ENCODE data around the gene NEMP1. TPM values are rescaled to one million over a fixed set of nuclear protein-coding genes. Genes with fewer than 3 reads are reported as not detected.
A peak's percentile ranks its signal among the peaks of the same experiment; 100 is the strongest.

NEMP1 gene
- total RNA-seq, 2 donors from 2014 or later: 2.3 to 5.2 TPM

- Histone ChIP-seq H3K36me3 (replicated peaks in 1 of 2; ENCODE audit: insufficient read depth in 1 of 2, low read depth in 2 of 2) (peaks cover 0 to under 1% of the 10 kb centered on the region in 2 donors), H3K27me3 (no peaks in the 10 kb centered on the region), H3K27ac (no peak overlapping the region), H3K4me1 (peaks cover 36% of the 10 kb centered on the region), H3K9me3 (no peaks in the 10 kb centered on the region), H3K4me3 (no peak overlapping the region)
- no peak for DNase-seq
- no peak for ATAC-seq
- 80 to 88% methylated on average over 10 to 22 of the region's 22 CpGs for WGBS, 2 donors
- intact Hi-C loops (cut with DNase I): no loop called here
- TF ChIP-seq CTCF (IDR thresholded peaks at IDR 0.05): no peak
- TF ChIP-seq POLR2A (IDR thresholded peaks at IDR 0.05): no peak
Measured at GRCh38 chr12:57090924-57091637, 12.5 kb upstream of the NEMP1 start.

- Histone ChIP-seq H3K27ac (peak overlapping the region in 1 of 4 donors; percentile 96), H3K9me3 (no peaks in the 10 kb centered on the region), H3K4me1 (peaks cover 42% of the 10 kb centered on the region), H3K36me3 (replicated peaks in 1 of 2; ENCODE audit: insufficient read depth in 1 of 2, low read depth in 2 of 2) (no peaks in the 10 kb centered on the region), H3K27me3 (no peaks in the 10 kb centered on the region), H3K4me3 (no peak overlapping the region)
- ATAC-seq (no peak), DNase-seq (no peak)
- 64 to 69% methylated on average over 6 of the region's 6 CpGs for WGBS, 2 donors
- intact Hi-C loops (cut with DNase I): no loop called here
- TF ChIP-seq CTCF (IDR thresholded peaks at IDR 0.05) (no peak), POLR2A (IDR thresholded peaks at IDR 0.05) (no peak)
Measured at GRCh38 chr12:57090490-57090889, 11.9 kb upstream of the NEMP1 start.

GRCh38 chr12:57089271-57090245 lies 11.0 kb upstream of the NEMP1 start:
- no peaks in the 10 kb centered on the region for H3K36me3 ChIP-seq (replicated peaks in 1 of 2; ENCODE audit: insufficient read depth in 1 of 2, low read depth in 2 of 2)
- TF ChIP-seq POLR2A (IDR thresholded peaks at IDR 0.05) (peak in 1 of 3 donors; percentile 46), CTCF (IDR thresholded peaks at IDR 0.05) (no peak)
- ATAC-seq (no peak), DNase-seq (peak; percentile 41 to 73 (median 52))
- WGBS, 2 donors: 5 to 8% methylated on average over 44 of the region's 45 CpGs
- peak overlapping the region; percentile 53 to 59 for H3K4me3 ChIP-seq
- intact Hi-C loops (cut with DNase I): no loop called here
- H3K9me3 ChIP-seq: no peaks in the 10 kb centered on the region
- H3K27me3 ChIP-seq: no peaks in the 10 kb centered on the region
- peaks cover 41% of the 10 kb centered on the region for H3K4me1 ChIP-seq
- H3K27ac ChIP-seq: peak overlapping the region; percentile 76 to 97 (median 96)

- peak; percentile 97 to 98 (median 98) for DNase-seq
- H3K4me1 ChIP-seq: peaks cover 37% of the 10 kb centered on the region
- no peaks in the 10 kb centered on the region for H3K9me3 ChIP-seq
- peak within 1 kb of the TSS; percentile 53 to 59 for H3K4me3 ChIP-seq
- no peaks in the 10 kb centered on the region for H3K27me3 ChIP-seq
- WGBS, 2 donors: 0 to 1% methylated on average over 11 to 57 of the region's 91 CpGs
- TF ChIP-seq CTCF (IDR thresholded peaks at IDR 0.05) (peak in 1 of 7 experiments; percentile 16), POLR2A (IDR thresholded peaks at IDR 0.05) (peak; percentile 78 to 87 (median 87))
- ATAC-seq: peak; percentile 83
- peak within 1 kb of the TSS; percentile 95 to 97 (median 96) for H3K27ac ChIP-seq
- H3K36me3 ChIP-seq (replicated peaks in 1 of 2; ENCODE audit: insufficient read depth in 1 of 2, low read depth in 2 of 2): no peaks in the 10 kb centered on the region
- intact Hi-C loops (cut with DNase I): no loop called here
Measured at GRCh38 chr12:57088354-57089270, 10.0 kb upstream of the NEMP1 start, which contains the start of gene NAB2. Gene NAB2, plus strand, starts transcription at chr12:57089114. Its CDS starts 158 bp downstream, at chr12:57089272.
